HepG2 (cell line): ENCODE data around the gene GRK5. TPM values are rescaled to one million over a fixed set of nuclear protein-coding genes. Genes with fewer than 3 reads are reported as not detected.

ENCODE experiments used
- HMGXB3 ChIP-seq: sonication (generic); formaldehyde crosslinking; IDR thresholded peaks from 2 replicates; pipeline ENCODE4 v1.4.0; 2020; ENCODE audit warnings: missing genetic modification reagents, borderline replicate concordance
- KDM6A ChIP-seq: IDR thresholded peaks from 2 replicates; pipeline ENCODE4 v1.6.1; 2016; ENCODE audit warnings: low read depth
- NFE2 ChIP-seq: sonication (generic); formaldehyde crosslinking; IDR thresholded peaks from 2 replicates; pipeline ENCODE4 v1.4.0; 2020; ENCODE audit warnings: missing genetic modification reagents
- POLR2AphosphoS2 ChIP-seq: IDR thresholded peaks from 2 replicates; pipeline ENCODE4 v1.6.1; 2011; ENCODE audit warnings: low read depth, low read length, improper control_type of control experiment
- ZBTB3 ChIP-seq: sonication (generic); formaldehyde crosslinking; IDR thresholded peaks from 2 replicates; pipeline ENCODE4 v1.4.0; 2020; ENCODE audit warnings: low read depth, mild to moderate bottlenecking, moderate library complexity, missing genetic modification reagents, borderline replicate concordance
- ZNF292 ChIP-seq: sonication (generic); formaldehyde crosslinking; IDR thresholded peaks from 2 replicates; pipeline ENCODE4 v1.8.1; 2022; ENCODE audit warnings: mild to moderate bottlenecking, low read depth, missing genetic modification reagents, borderline replicate concordance
- ZNF790 ChIP-seq: sonication (generic); formaldehyde crosslinking; IDR thresholded peaks from 2 replicates; pipeline ENCODE4 v1.8.0; 2022; ENCODE audit warnings: missing genetic modification reagents, mild to moderate bottlenecking, borderline replicate concordance
- polyA plus RNA-seq, 8 experiments: library from polyadenylated mRNA; depleted of rRNA in 3 of 8; stranded (reverse) in 7 of 8; unstranded in 1 of 8; fragments of >200 nt; fragmentation: Illumina TruSeq in 4 of 8; extraction: Trizol in 4 of 8; gene quantifications; 2 replicates each; pipeline versions ENCODE4 v1.2.1 to v1.2.3, GENCODE V29; 2011 to 2016; ENCODE audit warnings: low read depth in 4 of 8, missing spikeins in 1 of 8, mixed read lengths in 1 of 8; ENCODE audit not compliant: insufficient read depth in 1 of 8
- total RNA-seq, 5 experiments: library from RNA; depleted of rRNA; stranded (reverse); fragments of >200 nt; fragmentation: Illumina TruSeq; extraction: Trizol; gene quantifications; 2 replicates each; pipeline ENCODE4 v1.2.3, GENCODE V29; 2016; ENCODE audit warnings: low read depth in 1 of 5
- TF ChIP-seq, protein P1 (sequence below): sonication (generic); formaldehyde crosslinking; IDR thresholded peaks from 2 replicates; pipeline ENCODE4 v1.8.0; 2022; ENCODE audit warnings: mild to moderate bottlenecking, missing genetic modification reagents; ENCODE audit not compliant: insufficient replicate concordance

The GRK5 gene
- total and polyA plus RNA-seq, 2 of the 13 experiments (the other 11 are each of a cell fraction or from before 2014, with no cell fraction given) = 10.4 to 12.6 TPM

GRCh38 chr10:119388849-119389345 lies 181.5 kb downstream of the GRK5 start (continued):
- TF ChIP-seq ZBTB3 (CRISPR knock-in tag) = no peak
- no peak for TF ChIP-seq HMGXB3 (CRISPR knock-in tag)
- TF ChIP-seq ZNF292 (CRISPR knock-in tag) = no peak
- no peak for TF ChIP-seq NFE2 (CRISPR knock-in tag)
- TF ChIP-seq, protein P1, sequence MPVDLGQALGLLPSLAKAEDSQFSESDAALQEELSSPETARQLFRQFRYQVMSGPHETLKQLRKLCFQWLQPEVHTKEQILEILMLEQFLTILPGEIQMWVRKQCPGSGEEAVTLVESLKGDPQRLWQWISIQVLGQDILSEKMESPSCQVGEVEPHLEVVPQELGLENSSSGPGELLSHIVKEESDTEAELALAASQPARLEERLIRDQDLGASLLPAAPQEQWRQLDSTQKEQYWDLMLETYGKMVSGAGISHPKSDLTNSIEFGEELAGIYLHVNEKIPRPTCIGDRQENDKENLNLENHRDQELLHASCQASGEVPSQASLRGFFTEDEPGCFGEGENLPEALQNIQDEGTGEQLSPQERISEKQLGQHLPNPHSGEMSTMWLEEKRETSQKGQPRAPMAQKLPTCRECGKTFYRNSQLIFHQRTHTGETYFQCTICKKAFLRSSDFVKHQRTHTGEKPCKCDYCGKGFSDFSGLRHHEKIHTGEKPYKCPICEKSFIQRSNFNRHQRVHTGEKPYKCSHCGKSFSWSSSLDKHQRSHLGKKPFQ (CRISPR knock-in tag) = no peak
- TF ChIP-seq POLR2AphosphoS2 = no peak
- no peak for TF ChIP-seq ZNF790 (CRISPR knock-in tag)
- TF ChIP-seq KDM6A (CRISPR knock-in tag) = no peak
